H1 (cell line): ENCODE data around the gene TEKT3. TPM values are rescaled to one million over a fixed set of nuclear protein-coding genes. Genes with fewer than 3 reads are reported as not detected.

Source experiments
- CHD1 ChIP-seq: IDR thresholded peaks from 2 replicates; pipeline ENCODE4 v1.6.1; 2012; ENCODE audit warnings: low read depth, low read length, improper control_type of control experiment
- CTCF ChIP-seq, 3 experiments: IDR thresholded peaks; 1 replicate in 2 of 3; 2 replicates in 1 of 3; pipeline versions ENCODE4 v1.5.1 to v1.6.1; 2011; ENCODE audit warnings: low read length in 3 of 3, mild to moderate bottlenecking in 3 of 3, inconsistent platforms in 2 of 3, low read depth in 1 of 3, moderate library complexity in 1 of 3; ENCODE audit not compliant: insufficient read depth in 1 of 3; ENCODE audit errors: control extremely low read depth in 1 of 3
- EZH2 ChIP-seq: fragments of 200-600 bp; sonication (generic); IDR thresholded peaks from 2 replicates; pipeline ENCODE4 v1.7.1; 2012; ENCODE audit warnings: low read depth, mild to moderate bottlenecking, moderate library complexity, low read length, inconsistent platforms; ENCODE audit not compliant: severe bottlenecking
- HDAC2 ChIP-seq, 2 experiments: fragments of 300-600 bp in 1 of 2; sonication (generic) in 1 of 2; IDR thresholded peaks; 2 replicates each; pipeline ENCODE4 v1.6.1; 2011 to 2012; ENCODE audit warnings: low read depth in 2 of 2, low read length in 2 of 2, mild to moderate bottlenecking in 2 of 2, moderate library complexity in 2 of 2, borderline replicate concordance in 1 of 2, inconsistent platforms in 1 of 2
- JUN ChIP-seq: IDR thresholded peaks from 2 replicates; pipeline ENCODE4 v1.6.1; 2011; ENCODE audit warnings: low read depth, mild to moderate bottlenecking, improper control_type of control experiment, low read length
- KDM1A ChIP-seq: fragments of 200-600, 300-600 bp; sonication (generic); IDR thresholded peaks from 2 replicates; pipeline ENCODE4 v1.7.1; 2016; ENCODE audit warnings: mild to moderate bottlenecking, low read length, borderline replicate concordance
- MAX ChIP-seq: IDR thresholded peaks from 2 replicates; pipeline ENCODE4 v1.6.1; 2012; ENCODE audit warnings: inconsistent platforms
- PHF8 ChIP-seq: fragments of 200-600 bp; sonication (generic); conservative IDR thresholded peaks from 2 replicates; pipeline ENCODE4 v1.7.1; 2012; ENCODE audit warnings: low read depth, mild to moderate bottlenecking, inconsistent platforms, low read length, moderate library complexity
- RNF2 ChIP-seq: fragments of 200-900, 300-1000 bp; sonication (generic); IDR thresholded peaks from 2 replicates; pipeline ENCODE4 v1.7.1; 2016; ENCODE audit warnings: borderline replicate concordance, low read depth, mild to moderate bottlenecking, antibody characterized with exemption, low read length; ENCODE audit not compliant: poor library complexity, severe bottlenecking; ENCODE audit errors: missing control alignments
- SAP30 ChIP-seq: fragments of 300-600 bp; sonication (generic); IDR thresholded peaks from 2 replicates; pipeline ENCODE4 v1.7.1; 2012; ENCODE audit warnings: low read length, moderate library complexity, mild to moderate bottlenecking, inconsistent platforms; ENCODE audit not compliant: insufficient read depth, insufficient replicate concordance
- TBP ChIP-seq: IDR thresholded peaks from 2 replicates; pipeline ENCODE4 v1.6.1; 2011; ENCODE audit warnings: low read depth, low read length, improper control_type of control experiment
- TCF12 ChIP-seq: IDR thresholded peaks from 2 replicates; pipeline ENCODE4 v1.6.1; 2011; ENCODE audit warnings: low read depth, mild to moderate bottlenecking, low read length
- TEAD4 ChIP-seq: IDR thresholded peaks from 2 replicates; pipeline ENCODE4 v1.6.1; 2012; ENCODE audit warnings: low read depth, low read length, inconsistent platforms, mixed read lengths
- polyA plus RNA-seq, 7 experiments: library from polyadenylated mRNA; depleted of rRNA in 3 of 7; stranded (reverse) in 5 of 7; unstranded in 2 of 7; fragments of >200 nt in 5 of 7; fragments of 200-250 nt in 2 of 7; gene quantifications; 1 replicate in 5 of 7; 2 replicates in 1 of 7; 4 replicates in 1 of 7; pipeline versions ENCODE4 v1.2.1 to v1.2.3, GENCODE V29; 2011 to 2013; ENCODE audit warnings: missing spikeins in 2 of 7, mixed read lengths in 2 of 7
- total RNA-seq: library from RNA; stranded (reverse); fragmentation: NEBNext Ultra II Directional; extraction: Animal tissue kit (Norgen Biotek cat#: 25700); gene quantifications from 2 replicates; pipeline ENCODE4 v1.2.1, GENCODE V29; 2021

TEKT3 gene
- total and polyA plus RNA-seq, 2 of the 8 experiments (the other 6 are each of a cell fraction or from before 2014, with no cell fraction given): 2.2 to 2.9 TPM

- TF ChIP-seq TBP (0 out of 2 replicates have a peak, but pooled peaks have one; percentile 13), EZH2 (no peak), MAX (peak; percentile 9; the same call in 1 of the 2 replicates), TCF12 (no peak), PHF8 (0 out of 2 replicates have a peak, but pooled peaks have one; percentile 36), HDAC2 (IDR thresholded peaks at IDR 0.05; ENCODE audit: borderline replicate concordance in 1 of 2, low read depth in 2 of 2, low read length in 2 of 2) (no peak), KDM1A (no peak), JUN (no peak), SAP30 (no peak), CHD1 (no peak), TEAD4 (peak; percentile 54), RNF2 (no peak), CTCF (IDR thresholded peaks at IDR 0.05; ENCODE audit: control extremely low read depth in 1 of 3, insufficient read depth in 1 of 3, low read depth in 1 of 3, low read length in 3 of 3) (no peak; a peak in 1 of 4 replicates)
- TF ChIP-seq, all 59 proteins: peak for 7
Observed at GRCh38 chr17:15263206-15263579, 78.2 kb downstream of the TEKT3 start (continued).
